Stimulated activated CD4-positive, alpha-beta T cell treated with anti-CD3 and anti-CD28 coated beads, Interleukin-4, amount 100 ng/mL, for 24 hours (primary cell): ENCODE data around the gene F10.

Experiments
- DNase-seq: peaks from one replicate; pipeline ENCODE4 v3.0.0-alpha.2; 2020

Gene F10

DNA sequence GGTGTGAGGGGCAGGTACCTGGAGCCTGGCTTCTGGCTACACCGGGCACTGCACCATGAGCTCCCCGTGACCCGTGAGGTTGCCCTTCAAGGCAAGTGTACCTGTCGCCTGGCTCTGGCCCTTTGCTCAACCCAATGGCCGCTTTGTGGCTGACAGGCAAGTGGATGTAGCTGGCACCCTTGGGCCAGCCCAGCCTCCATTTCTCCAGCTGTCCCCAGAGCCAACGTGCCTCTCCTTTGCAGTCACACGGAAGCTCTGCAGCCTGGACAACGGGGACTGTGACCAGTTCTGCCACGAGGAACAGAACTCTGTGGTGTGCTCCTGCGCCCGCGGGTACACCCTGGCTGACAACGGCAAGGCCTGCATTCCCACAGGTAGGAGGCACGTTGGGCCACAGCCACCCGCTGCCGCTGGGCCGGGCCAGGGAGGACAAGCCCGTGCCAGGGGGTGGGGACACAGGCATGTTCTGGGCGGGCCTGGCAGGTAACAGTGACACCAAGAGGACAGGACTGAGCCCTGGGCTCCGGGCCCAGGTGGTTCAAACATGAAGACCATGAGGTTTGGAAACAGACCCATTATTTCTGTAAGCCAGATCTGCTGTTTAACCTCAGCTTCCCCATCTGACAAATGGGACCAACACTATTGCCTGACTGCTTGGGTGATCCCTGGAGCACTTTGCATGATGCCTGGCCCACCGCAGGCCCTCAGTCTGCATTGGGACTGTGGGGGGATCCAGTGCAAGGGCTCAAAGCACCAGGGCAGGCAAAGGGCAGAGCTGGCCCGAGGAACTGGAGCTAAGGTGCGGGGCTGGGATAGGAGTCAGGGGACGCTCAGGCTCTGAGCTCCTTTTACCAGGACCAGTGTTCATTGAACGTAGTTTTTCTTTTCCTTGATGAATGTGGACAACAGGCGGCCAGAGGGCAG, 18.3 kb downstream of the F10 start:
- no peak for DNase-seq

DNA sequence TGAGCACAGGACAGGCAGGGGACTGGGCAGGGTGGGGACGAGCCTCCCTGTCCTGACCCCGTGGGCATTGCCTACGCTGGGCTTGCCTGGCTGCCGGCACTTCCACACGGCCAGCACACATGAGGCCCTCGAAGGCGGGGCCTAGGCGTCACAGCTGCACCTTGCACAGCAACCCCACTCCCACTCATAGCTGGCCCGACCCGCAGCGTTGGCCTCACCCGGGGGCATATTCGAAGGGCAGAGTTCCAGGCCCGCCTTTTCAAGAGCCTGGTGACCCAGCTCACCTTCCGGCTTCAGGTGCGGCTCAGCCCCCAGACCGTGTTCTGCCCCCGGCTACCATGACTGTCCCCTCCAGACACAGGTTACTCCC, 19.0 kb downstream of the F10 start:
- no peak for DNase-seq

DNA sequence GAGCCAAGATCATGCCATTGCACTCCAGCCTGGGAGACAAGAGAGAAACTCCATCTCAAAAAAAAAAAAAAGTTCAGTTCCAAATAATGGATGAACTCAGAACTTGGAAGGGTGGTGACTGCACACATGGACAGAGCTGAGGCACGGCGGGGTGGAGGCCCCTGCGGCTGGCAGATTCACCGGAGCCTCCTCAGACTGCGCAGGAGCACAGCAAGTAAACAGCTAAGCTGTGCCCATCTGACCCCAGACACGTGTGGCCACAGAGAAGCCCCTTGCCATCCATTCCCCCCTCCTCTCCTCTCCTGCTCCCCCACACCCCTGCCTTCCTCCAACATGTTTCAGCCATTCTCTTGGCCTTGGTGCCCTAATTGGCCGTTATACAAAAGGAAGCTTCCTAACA, 20.3 kb downstream of the F10 start:
- no peak for DNase-seq

DNA sequence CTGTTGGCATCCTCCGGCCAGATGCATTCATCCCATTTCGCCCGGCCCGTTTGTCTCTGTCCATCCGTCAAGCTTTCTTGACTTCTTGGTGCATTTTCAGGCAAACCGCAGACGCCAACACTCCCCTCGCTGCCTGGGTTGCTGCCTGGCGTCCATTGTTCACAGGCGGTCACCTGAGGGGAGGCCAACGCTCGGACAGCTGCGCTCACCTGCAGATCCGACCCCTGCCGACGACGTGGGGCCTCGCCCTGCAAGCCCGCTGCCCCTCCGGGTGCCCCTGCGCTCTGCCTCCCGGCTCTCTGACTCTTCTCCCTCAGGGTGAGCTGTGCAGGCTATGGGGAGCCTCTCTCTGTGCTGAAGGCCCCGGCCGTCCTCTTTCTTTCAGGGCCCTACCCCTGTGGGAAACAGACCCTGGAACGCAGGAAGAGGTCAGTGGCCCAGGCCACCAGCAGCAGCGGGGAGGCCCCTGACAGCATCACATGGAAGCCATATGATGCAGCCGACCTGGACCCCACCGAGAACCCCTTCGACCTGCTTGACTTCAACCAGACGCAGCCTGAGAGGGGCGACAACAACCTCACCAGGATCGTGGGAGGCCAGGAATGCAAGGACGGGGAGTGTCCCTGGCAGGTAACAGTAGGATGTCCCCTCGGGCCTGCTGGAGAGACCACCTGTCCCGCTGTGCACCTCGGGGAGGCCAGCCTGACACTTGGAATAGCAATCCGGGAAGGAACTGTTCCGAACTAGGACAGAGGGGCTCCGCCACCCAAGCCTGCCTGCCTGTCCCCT, 21.1 kb downstream of the F10 start:
- DNase-seq = no peak

DNA sequence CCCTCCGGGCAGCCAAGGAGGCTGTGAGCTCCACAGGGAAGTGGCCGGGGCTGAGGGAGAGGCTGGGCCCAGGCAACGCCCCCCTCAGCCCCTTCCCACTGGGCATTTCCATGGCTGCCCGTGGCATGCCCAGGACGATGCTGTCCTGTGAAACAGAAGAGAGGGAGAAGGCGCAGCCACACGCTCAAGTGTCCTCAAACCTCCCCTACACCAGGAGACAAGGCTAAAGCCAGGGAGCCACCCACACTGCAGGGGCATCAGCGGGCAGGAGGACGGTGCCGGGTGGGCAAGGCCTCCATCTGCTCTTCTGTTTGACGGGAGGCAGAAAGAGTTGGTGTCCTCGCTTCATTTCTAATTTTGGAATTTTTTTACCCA, 21.6 kb downstream of the F10 start:
- no peak for DNase-seq

DNA sequence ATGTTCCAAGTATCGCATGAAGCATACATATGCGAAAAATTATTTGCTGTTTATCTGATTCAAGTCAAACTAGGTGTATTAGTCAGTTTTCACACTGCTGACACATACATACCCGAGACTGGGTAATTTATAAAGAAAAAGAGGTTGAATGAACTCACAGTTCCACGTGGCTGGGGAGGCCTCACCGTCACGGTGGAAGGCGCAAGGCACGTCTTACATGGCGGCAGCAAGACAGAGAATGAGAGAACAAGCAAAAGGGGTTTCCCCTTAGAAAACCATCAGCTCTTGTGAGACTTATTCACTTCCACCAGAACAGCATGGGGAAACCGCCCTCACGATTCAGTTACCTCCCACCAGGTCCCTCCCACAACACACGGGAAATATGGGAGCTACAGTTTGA, 22.9 kb downstream of the F10 start:
- peak; percentile 54 for DNase-seq

DNA sequence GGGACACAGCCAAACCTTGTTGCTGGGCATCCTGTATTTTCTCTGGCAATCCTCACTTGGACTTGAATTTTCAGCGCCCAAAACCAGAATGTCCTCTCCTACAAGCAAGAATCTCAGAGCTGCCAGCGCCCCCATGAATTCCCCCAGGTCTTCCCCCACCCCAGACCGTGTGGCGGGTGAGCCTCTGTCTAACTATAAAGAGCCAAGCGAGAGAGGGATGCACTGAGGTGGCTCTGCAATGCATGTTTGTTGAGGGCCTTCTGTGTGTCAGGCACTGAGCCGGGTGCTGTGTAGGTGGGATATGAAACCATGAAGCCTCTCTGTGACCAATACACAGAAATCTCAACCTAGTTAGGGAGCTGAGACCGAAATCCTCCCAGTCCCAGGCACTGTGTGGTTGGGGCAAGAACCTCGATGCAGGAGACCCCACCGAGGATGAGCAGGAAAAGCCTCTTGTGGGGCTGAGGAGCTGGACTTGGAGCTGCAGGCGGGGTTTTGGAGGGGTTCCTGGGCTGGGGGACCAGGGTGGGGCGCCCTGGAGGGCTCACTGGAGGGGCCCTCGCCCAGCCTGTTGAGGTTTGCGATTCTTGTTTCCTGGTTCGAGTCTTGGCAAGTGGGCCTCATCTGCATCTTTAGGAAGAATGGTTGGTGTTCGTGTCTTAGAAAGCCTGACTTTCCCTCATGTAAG, 23.5 kb downstream of the F10 start:
- DNase-seq = no peak

DNA sequence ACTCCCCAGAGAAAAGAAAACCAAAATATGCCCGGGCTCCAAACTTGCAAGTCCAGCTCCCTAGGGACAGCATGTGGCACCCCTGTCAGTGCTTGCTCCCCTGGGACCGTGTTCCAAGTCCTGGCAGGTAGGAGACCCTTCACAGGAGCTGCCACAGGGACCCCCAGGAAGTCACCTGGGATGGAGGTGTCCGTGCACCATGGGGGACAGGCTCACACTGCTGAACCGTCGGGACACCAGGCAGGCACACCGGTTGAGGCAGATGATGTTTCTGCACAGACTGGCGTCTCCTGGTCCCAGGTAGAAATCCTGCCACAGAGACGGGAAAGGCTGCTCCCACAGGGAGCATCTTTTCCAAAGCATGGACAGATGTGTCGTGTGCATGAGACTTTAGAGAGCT, 24.2 kb downstream of the F10 start:
- DNase-seq = no peak

DNA sequence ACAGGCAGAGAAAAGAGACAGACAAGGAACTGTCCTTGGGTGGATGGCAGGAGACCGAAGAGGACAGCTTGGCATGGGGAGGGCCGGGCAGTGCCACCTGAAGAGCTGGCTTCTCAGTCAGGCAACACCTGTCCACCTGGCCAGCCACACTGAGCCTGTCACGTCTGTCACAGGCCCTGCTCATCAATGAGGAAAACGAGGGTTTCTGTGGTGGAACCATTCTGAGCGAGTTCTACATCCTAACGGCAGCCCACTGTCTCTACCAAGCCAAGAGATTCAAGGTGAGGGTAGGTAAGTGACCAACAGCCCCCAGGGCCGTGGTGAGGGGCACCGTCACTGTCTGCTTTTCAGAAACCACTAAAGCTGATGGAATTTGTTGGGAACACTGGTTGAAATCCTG, 24.6 kb downstream of the F10 start:
- DNase-seq = no peak

DNA sequence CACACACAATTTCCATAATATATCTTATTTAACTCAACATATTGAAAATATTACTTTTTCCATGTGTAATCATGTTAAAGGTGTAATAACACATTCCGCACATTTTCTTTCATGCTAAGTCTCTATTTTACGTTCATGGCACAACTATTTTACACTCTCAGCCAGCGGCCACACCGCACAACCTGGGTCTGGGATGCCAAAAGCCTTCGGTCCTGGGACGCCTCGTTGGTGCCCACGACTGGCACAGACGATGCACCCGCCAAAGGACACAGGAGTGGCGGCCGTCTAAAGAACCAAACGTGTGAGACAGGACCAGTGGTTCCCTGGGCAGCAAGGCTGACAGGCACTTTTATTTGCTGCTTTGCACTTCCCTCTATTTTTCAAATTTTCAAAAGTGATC, 25.8 kb downstream of the F10 start:
- no peak for DNase-seq

DNA sequence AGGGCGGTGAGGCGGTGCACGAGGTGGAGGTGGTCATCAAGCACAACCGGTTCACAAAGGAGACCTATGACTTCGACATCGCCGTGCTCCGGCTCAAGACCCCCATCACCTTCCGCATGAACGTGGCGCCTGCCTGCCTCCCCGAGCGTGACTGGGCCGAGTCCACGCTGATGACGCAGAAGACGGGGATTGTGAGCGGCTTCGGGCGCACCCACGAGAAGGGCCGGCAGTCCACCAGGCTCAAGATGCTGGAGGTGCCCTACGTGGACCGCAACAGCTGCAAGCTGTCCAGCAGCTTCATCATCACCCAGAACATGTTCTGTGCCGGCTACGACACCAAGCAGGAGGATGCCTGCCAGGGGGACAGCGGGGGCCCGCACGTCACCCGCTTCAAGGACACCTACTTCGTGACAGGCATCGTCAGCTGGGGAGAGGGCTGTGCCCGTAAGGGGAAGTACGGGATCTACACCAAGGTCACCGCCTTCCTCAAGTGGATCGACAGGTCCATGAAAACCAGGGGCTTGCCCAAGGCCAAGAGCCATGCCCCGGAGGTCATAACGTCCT, 26.4 kb downstream of the F10 start:
- DNase-seq = no peak

DNA sequence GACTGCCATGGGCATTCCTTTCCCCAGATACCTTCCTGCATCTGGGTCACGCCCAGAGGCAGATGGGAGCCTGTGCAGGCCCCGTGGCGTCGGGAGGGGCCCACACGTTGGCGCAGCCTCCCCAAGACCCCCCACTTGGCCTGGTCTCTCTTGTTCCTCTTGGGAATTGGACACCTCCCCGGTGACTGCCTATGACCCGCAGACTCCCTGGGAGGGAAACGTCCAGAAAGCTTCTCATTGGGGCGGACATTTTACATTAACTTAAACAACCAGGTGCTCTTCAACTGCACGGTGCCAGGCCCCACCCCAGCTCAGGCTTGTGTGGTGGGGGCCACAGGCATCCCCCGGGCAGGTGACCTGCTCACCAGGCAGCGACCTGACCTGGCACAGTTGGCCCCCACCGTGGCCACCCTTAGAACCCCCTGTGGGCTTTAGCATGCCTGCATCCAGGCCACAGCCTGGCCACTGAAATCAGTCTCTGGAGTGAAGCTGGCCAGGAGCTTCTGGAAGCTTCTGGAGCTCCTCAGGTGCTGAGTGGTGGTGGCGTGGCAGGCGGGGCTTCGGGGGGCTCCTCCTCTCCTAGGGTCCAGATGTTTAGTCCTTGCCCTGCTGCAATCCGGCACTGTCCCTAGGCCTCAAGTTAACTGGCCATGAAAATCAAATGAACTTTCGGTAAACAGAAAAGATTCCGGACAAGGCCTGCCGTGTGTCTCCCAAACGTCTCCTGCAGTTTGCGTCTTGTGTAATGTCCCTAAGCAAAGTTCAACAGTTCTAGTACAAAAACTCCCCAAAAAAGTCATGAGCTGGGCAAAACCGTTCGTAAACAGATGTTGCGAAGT, 27.3 kb downstream of the F10 start:
- no peak for DNase-seq

DNA sequence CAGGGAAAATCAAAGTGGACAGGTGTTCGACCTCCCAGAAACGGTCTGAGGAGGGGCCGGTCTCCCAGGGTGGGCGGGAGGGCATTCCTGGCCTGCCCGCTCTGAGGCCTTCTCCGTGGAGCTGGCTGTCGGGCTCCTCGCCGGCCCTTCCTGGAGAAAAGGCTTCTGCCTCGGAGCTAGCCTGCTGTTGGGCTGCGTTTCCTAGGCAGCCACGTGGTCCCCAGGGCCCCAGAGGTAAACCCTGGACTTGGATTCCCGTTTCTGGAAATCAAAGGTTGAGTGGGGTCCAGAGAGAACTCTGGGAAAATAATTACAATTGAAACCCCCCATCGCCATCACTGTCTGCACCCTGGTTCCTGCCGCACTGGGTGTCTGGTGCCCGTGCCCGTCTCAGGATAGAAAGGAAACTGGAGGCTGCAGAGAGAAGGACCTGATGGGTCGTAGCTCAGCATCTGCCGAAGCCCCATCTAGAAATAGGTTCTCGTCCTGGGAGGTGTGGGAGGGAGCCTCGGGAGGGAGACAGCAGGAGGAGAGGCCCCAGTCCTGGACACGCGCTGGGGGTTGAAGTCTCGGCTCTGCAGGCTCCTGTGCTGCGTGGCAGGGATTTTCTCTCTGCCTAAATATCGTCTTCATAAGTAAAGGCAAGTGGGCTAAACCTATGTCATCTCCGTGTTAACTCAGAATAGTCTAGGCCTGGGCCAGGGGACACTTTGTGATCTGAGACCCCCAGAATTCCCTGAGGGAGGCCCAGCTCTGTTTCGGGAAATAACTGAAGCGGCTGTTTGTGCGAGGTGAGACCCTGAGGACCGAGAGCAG, 28.2 kb downstream of the F10 start:
- no peak for DNase-seq

DNA sequence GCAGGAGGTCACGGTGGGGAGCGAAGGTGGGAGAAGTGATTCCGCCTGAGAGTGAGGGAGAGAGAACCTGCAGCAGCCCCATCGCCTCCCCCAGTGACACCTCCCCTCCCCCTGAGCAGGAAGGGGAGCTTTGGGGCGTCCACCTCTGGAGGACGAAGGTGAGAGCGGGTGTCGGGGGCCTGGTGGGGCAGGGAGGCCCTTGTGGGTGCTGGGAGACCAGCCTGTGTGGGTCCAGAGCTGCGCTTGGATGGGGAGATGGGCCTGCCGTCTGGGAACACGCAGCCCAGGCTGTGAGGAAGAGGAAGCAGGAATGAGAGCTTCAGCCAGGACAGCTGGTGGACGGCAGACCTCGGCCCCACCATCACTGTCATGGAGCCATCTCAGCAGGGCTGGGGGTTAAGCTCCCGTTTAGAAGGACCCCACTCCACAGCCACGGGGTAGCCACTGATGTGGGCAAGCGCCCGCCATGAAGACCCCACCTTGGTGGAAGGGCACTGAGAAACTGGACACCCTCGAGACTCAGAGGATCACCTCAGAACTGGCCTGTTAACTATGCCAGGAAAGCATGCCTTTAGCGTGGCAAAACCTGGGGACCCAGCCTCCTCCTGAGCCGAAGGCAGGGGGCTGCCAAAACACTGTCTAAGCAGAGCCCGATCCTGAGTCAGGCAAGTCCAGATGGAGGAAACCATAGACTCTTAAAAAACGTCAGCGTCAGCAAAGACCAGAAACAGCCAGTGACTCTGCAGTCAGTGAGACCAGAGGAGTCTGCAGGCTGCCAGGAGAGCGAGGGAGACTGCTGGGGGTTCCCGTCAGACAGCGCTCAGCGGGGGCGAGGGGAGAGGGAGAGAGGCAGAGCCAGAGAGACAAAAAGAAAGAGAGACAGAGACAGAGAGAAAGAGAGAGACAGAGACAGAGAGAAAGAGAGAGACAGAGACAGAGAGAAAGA, 29.4 kb downstream of the F10 start:
- no peak for DNase-seq

DNA sequence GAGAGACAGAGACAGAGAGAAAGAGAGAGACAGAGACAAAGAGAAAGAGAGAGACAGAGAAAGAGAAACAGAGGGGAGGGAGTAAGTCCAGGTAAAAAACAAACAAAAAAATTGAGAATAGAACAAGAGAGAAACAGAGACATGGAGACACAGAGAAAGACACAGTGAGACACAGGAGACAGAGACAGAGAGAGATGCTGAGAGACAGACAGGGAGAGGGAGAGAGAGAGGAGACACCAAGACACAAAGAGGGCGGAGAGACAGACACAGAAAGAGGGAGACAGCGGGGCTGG, 30.0 kb downstream of the F10 start:
- no peak for DNase-seq

DNA sequence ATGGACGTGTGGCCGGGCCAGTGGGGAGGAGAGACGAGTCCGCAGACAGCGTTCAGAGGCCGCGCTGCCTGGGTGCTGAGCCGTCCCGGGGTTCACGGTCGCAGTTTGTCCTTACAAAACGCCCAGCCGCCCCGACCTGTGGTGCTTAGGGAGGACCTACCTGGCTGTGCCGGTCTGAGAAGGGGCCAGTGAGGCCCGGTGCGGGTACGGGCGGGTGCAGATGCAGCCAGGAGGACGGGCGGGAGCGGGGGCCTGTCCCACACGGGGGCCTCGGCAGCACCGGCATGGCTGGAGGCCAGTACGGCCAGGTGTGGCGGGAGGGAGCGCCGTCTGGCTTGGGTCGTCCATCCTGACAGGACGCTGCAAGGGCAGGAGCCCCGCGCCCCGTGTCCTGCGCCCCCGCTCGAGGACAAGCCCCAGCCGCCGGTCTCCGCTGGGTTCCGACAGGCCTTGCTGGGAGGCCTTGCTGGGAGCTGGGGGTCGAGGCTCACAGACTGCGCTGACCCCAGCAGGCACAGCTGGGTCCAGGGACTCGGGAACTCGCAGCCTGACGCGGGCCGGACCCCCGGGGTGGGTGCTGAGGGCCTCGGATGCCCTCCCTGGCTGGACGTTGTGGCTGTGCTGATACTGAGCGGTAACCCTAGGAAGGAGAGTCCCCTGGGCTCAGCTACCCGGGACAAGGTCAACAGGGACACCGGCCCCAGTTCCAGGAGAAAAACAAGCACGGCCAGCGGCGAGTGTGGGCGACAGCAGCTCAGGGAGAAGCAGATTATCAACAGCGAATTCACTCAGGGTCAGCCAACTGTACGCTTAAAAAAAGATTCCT, 30.6 kb downstream of the F10 start:
- DNase-seq = no peak

DNA sequence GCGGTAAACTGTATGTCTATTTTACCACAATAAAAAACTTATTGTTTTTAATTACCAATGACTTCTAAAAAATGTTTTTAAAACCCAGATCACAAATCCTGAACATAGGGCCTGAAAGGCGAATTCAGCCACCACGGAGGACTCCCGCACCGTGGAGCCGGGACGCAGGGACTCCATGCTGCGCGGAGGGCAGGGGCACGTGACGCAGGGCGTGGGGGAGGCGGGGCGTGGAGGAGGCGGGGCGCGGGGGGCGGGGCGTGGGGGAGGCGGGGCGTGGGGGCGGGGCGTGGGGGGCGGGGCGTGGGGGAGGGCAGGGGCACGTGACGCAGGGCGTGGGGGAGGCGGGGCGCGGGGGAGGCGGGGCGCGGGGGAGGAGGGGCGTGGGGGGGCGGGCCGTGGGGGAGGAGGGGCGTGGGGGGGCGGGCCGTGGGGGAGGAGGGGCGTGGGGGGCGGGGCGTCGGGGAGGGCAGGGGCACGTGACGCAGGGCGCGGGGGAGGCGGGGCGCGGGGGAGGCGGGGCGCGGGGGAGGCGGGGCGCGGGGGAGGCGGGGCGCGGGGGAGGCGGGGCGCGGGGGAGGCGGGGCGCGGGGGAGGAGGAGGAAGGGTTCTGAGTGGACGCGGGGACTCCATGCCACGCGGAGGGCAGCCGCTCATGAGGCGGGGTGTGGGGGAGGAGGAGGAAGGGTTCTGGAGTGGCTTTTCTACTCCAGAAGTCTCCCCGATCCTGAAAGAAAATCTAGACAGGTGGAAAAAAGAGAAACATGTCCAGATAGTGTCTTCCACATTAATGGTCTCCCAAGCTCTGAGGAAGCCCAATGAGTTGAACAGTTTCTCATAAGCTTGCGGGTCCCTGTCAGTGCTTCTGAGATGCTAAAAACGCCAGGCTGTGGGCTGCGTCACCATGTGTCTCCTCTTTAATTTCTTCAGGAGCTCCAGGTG, 31.5 kb downstream of the F10 start:
- peak; percentile 73 for DNase-seq

DNA sequence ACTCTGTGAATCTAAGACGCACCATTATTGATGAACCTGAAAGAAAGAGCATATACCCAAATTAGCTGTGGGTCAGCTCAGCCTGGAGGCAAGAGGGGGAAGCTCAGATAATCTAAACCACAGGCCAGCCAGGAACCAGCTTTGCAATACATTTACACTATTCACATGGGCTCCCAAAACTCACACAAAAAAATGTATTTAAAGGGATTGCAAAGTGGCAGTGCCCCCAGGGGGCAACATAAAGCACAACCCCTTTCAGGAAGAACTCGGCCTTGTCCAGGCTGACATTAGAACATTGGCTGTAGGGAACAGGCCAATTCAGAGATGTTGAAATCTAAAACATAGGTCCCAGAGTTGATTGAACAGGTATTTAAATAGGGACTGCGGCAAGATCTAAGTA, 32.6 kb downstream of the F10 start:
- no peak for DNase-seq
